GM12878 (cell line): ENCODE results near the gene FOXK2. TPM values are rescaled to one million over a fixed set of nuclear protein-coding genes. Genes with fewer than 3 reads are reported as not detected.
A peak's percentile ranks its signal among the peaks of the same experiment; 100 is the strongest.

ENCODE experiments used
- ATAC-seq: fragments of 200-7000 bp; cut with Tn5 transposase; 3 replicates; pipeline ENCODE4 v1.9.1; 2020; ENCODE audit warnings: mild to moderate bottlenecking, moderate library complexity
- BruUV-seq: library from RNA; stranded (reverse); fragments of 400-500 nt; replicated peaks from 2 replicates; lab custom pipeline; 2021; lab: Mats Ljungman, UMichigan
- CTCF ChIA-PET: fragments of 300-600 bp; sonication (Branson Sonifier 250); formaldehyde crosslinking; extraction: SDS; loops from one replicate; lab custom pipeline; 2021; ENCODE audit warnings: inconsistent platforms; lab: Yijun Ruan, JAX
- POLR2A ChIA-PET: fragments of 350-600 bp; formaldehyde crosslinking; extraction: SDS; loops from one replicate; lab custom pipeline; 2021; ENCODE audit warnings: inconsistent platforms; lab: Charles Lee
- RAD21 ChIA-PET: fragments of 300-600 bp; sonication (Branson Sonifier 250); formaldehyde crosslinking; loops from one replicate; lab custom pipeline; 2023; ENCODE audit warnings: antibody characterized with exemption; ENCODE audit not compliant: unreplicated experiment; lab: Charles Lee
- SMC1A ChIA-PET: fragments of 300-600 bp; sonication (Branson Sonifier 250); formaldehyde crosslinking; loops from one replicate; lab custom pipeline; 2023; ENCODE audit not compliant: unreplicated experiment, uncharacterized antibody; lab: Charles Lee
- DNase-seq: peaks from one replicate; pipeline ENCODE4 v3.0.0-alpha.2; 2011; ENCODE audit warnings: low read depth, low spot score
- FAIRE-seq: peaks from 3 replicates; lab custom pipeline; 2011; peaks lifted over from hg19 to GRCh38; lab: Jason Lieb, UNC
- H2AFZ ChIP-seq: 2 replicates; pipeline ENCODE4 v1.6.0; 2011; ENCODE audit warnings: low read depth, low read length, control low read depth; ENCODE audit not compliant: control insufficient read depth
- H3K27ac ChIP-seq: 2 replicates; pipeline ENCODE4 v1.5.1; 2011; ENCODE audit warnings: control low read depth; ENCODE audit not compliant: control insufficient read depth, insufficient read depth
- H3K27me3 ChIP-seq, 2 experiments: replicated peaks in 1 of 2; 2 replicates each; pipeline versions ENCODE4 v1.6.0 to v1.6.1; 2011; ENCODE audit warnings: low read length in 1 of 2; ENCODE audit not compliant: control insufficient read depth in 2 of 2, insufficient read depth in 2 of 2
- H3K36me3 ChIP-seq, 2 experiments: 2 replicates each; pipeline ENCODE4 v1.5.1; 2011; ENCODE audit warnings: low read length in 1 of 2; ENCODE audit not compliant: control insufficient read depth in 2 of 2, insufficient read depth in 2 of 2
- H3K4me1 ChIP-seq: 2 replicates; pipeline ENCODE4 v1.6.1; 2011; ENCODE audit warnings: mild to moderate bottlenecking, low read length, moderate library complexity, mixed read lengths; ENCODE audit not compliant: control insufficient read depth, insufficient read depth
- H3K4me2 ChIP-seq: 2 replicates; pipeline ENCODE4 v1.6.0; 2011; ENCODE audit warnings: control low read depth; ENCODE audit not compliant: control insufficient read depth, insufficient read depth
- H3K4me3 ChIP-seq: fragments of 200-600 bp; sonication (generic); 2 replicates; pipeline ENCODE4 v1.5.1; 2016
- H3K79me2 ChIP-seq: 2 replicates; pipeline ENCODE4 v1.6.0; 2011; ENCODE audit warnings: low read length; ENCODE audit not compliant: control insufficient read depth, insufficient read depth
- H3K9ac ChIP-seq: 2 replicates; pipeline ENCODE4 v1.8.0; 2011; ENCODE audit warnings: low read length, control low read depth, mixed read lengths; ENCODE audit not compliant: control insufficient read depth, insufficient read depth
- H3K9me3 ChIP-seq: replicated peaks from 3 replicates; pipeline ENCODE4 v1.5.1; 2011; ENCODE audit warnings: mild to moderate bottlenecking, low read length; ENCODE audit not compliant: control insufficient read depth, insufficient read depth
- H4K20me1 ChIP-seq: 2 replicates; pipeline ENCODE4 v1.6.0; 2011; ENCODE audit not compliant: control insufficient read depth, insufficient read depth
- BCLAF1 ChIP-seq: fragments of 450-650 bp; IDR thresholded peaks from 2 replicates; pipeline ENCODE4 v1.6.1; 2017; ENCODE audit warnings: antibody characterized with exemption, mild to moderate bottlenecking, moderate library complexity
- BRCA1 ChIP-seq: IDR thresholded peaks from 2 replicates; pipeline ENCODE4 v1.6.1; 2011; ENCODE audit warnings: low read depth, low read length, improper control_type of control experiment
- ELK1 ChIP-seq: IDR thresholded peaks from 2 replicates; pipeline ENCODE4 v1.6.1; 2012; ENCODE audit warnings: low read depth, low read length, improper control_type of control experiment
- GATAD2B ChIP-seq: fragments of 450-650 bp; conservative IDR thresholded peaks from 2 replicates; pipeline ENCODE4 v1.6.1; 2017; ENCODE audit warnings: low read depth, mild to moderate bottlenecking, moderate library complexity
- HDAC6 ChIP-seq: fragments of 200-600 bp; sonication (generic); IDR thresholded peaks from one replicate; pipeline ENCODE4 v1.8.0; 2017; ENCODE audit warnings: antibody characterized with exemption; ENCODE audit not compliant: unreplicated experiment
- KLF5 ChIP-seq: fragments of 450-650 bp; IDR thresholded peaks from 2 replicates; pipeline ENCODE4 v1.6.1; 2014; ENCODE audit warnings: mild to moderate bottlenecking; ENCODE audit not compliant: partially characterized antibody
- MTA3 ChIP-seq: IDR thresholded peaks from 2 replicates; pipeline ENCODE4 v1.6.1; 2012; ENCODE audit warnings: low read length, inconsistent platforms, borderline replicate concordance
- RELB ChIP-seq: fragments of 450-650 bp; IDR thresholded peaks from 2 replicates; pipeline ENCODE4 v1.6.1; 2017; ENCODE audit warnings: low read depth, mild to moderate bottlenecking, moderate library complexity
- SPI1 ChIP-seq: IDR thresholded peaks from 2 replicates; pipeline ENCODE4 v1.6.1; 2011; ENCODE audit warnings: low read depth, mild to moderate bottlenecking, low read length, moderate library complexity, borderline replicate concordance; ENCODE audit not compliant: insufficient read depth
- USF1 ChIP-seq: IDR thresholded peaks from 2 replicates; pipeline ENCODE4 v1.6.1; 2011; ENCODE audit warnings: borderline replicate concordance, low read depth, mild to moderate bottlenecking, moderate library complexity, mixed read lengths, low read length; ENCODE audit not compliant: insufficient read depth; ENCODE audit errors: extremely low read length
- ZNF384 ChIP-seq: IDR thresholded peaks from 2 replicates; pipeline ENCODE4 v1.6.1; 2012; ENCODE audit warnings: low read depth, mild to moderate bottlenecking, low read length, improper control_type of control experiment, borderline replicate concordance
- WGBS: methylation state at CpG from one replicate; pipeline ENCODE4 v1.1.6; 2016; ENCODE audit warnings: low lambda C conversion rate; ENCODE audit not compliant: insufficient replicate concordance, insufficient coverage; ENCODE audit errors: missing lambda C conversion rate; 5-methylcytosine and 5-hydroxymethylcytosine counted together
- in situ Hi-C: fragments of 300-500 bp; cut with MboI; formaldehyde crosslinking; loops from 9 replicates; pipeline ENCODE4 v1.14.3; 2018; ENCODE audit warnings: mixed read lengths
- intact Hi-C: fragments of 100-400 bp; cut with micrococcal nuclease; formaldehyde crosslinking; loops from one replicate; pipeline ENCODE4 v1.14.2; 2022; ENCODE audit not compliant: unreplicated experiment
- polyA plus RNA-seq, 11 experiments: library from polyadenylated mRNA; depleted of rRNA in 4 of 11; unstranded in 6 of 11; stranded (reverse) in 5 of 11; fragments of >200 nt; fragmentation: Nextera tagmentation in 4 of 11; fragmentation: Illumina TruSeq in 1 of 11; extraction: Ambion mirVana in 4 of 11; extraction: Trizol in 1 of 11; gene quantifications; 1 replicate in 1 of 11; 2 replicates in 10 of 11; pipeline versions ENCODE4 v1.2.1 to v1.2.3, GENCODE V29; 2011 to 2016; ENCODE audit warnings: inconsistent platforms in 2 of 11, missing spikeins in 2 of 11, low read depth in 1 of 11
- total RNA-seq, 4 experiments: library from RNA; depleted of rRNA in 3 of 4; stranded (reverse); fragments of >200 nt in 3 of 4; fragmentation: Illumina TruSeq in 1 of 4; extraction: Trizol in 1 of 4; gene quantifications; 2 replicates each; pipeline versions ENCODE4 v1.2.1 to v1.2.3, GENCODE V29; 2013 to 2021

The FOXK2 gene
- total and polyA plus RNA-seq, 10 of the 15 experiments (the other 5 are each of a cell fraction or from before 2014, with no cell fraction given), result 2.4 to 56.8 (median 34.4) TPM

GRCh38 chr17:82517230-82517865 lies 2.2 kb upstream of the FOXK2 start (continued):
- TF ChIP-seq ELK1 (no peak), BCLAF1 (no peak)

GRCh38 chr17:82519971-82520903 lies 705 bp downstream of the FOXK2 start:
- Histone ChIP-seq H3K79me2 (peaks cover 50% of the 10 kb centered on the region), H3K27me3 (no peaks in the 10 kb centered on the region), H3K4me1 (peaks cover 7% of the 10 kb centered on the region), H3K9ac (peak overlapping the region; percentile 80), H3K9me3 (no peaks in the 10 kb centered on the region), H2AFZ (peak overlapping the region; percentile 29; the same call in 1 of the 2 replicates), H3K36me3 (peaks cover 0 to 7% of the 10 kb centered on the region in 2 experiments; a peak in 1 of 4 replicates), H3K4me2 (peak overlapping the region; percentile 86), H3K4me3 (peak overlapping the region; percentile 71), H3K27ac (peak overlapping the region; percentile 62), H4K20me1 (no peaks in the 10 kb centered on the region; the same call in none of the 2 replicates)
- ATAC-seq, result peak; percentile 31
- intact Hi-C loops (loop anchor here (1.0 kb wide), 1 partner anchor 26 kb away; no protein-coding TSS in a partner anchor), in situ Hi-C loops (no loop called here)
- WGBS, result 2% methylated on average over 55 of the region's 94 CpGs
- RAD21 ChIA-PET, result interaction anchor here (1.1 to 1.8 kb wide), 5 partner anchors 11 to 31 kb away, joined by 4 to 9 read pairs (median 4); no protein-coding TSS in a partner anchor
- FAIRE-seq, result no peak
- DNase-seq, result no peak
- CTCF ChIA-PET, result interaction anchor here (0.9 to 2.1 kb wide), 8 partner anchors 10 to 34 kb away, joined by 3 to 6 read pairs (median 4); no protein-coding TSS in a partner anchor
- BruUV-seq, result no TSS peak
- SMC1A ChIA-PET, result interaction anchor here (0.7 to 2.4 kb wide), 8 partner anchors 11 to 1117 kb away, joined by 3 to 11 read pairs (median 4); no protein-coding TSS in a partner anchor
- POLR2A ChIA-PET, result interaction anchor here (1.0 to 2.1 kb wide), 10 partner anchors 8 to 34 kb away, joined by 3 to 19 read pairs (median 4); no protein-coding TSS in a partner anchor
- TF ChIP-seq RELB (peak; percentile 40; the same call in 1 of the 2 replicates), BRCA1 (no peak), ZNF384 (no peak), KLF5 (no peak), SPI1 (peak; percentile 34; the same call in 1 of the 2 replicates), GATAD2B (0 out of 2 replicates have a peak, but pooled peaks have one; percentile 32), USF1 (no peak), HDAC6 (no peak), MTA3 (no peak)
